ENCODE results near the gene RBSN. TPM values are rescaled to one million over a fixed set of nuclear protein-coding genes. Genes with fewer than 3 reads are reported as not detected.

Gene RBSN
- total and polyA plus RNA-seq, 2 of the 4 experiments (the other 2 are of a cell fraction): 8.7 to 33.7 TPM

Other genes with a start within 250 kb of the RBSN start
- 13.8 and 17.2 TPM in 2 replicates for gene NR2C2, start 151.6 kb downstream of the RBSN start, total RNA-seq (2012; rRNA removed)
- gene NR2C2, start 151.6 kb downstream of the RBSN start, polyA plus RNA-seq (2012; rRNA removed): 9.9 and 10.4 TPM in 2 replicates
- gene MRPS25, start 33.8 kb downstream of the RBSN start, total RNA-seq (2012; rRNA removed): 9.0 and 9.7 TPM in 2 replicates
- 20.3 and 20.8 TPM in 2 replicates for gene MRPS25, start 33.8 kb downstream of the RBSN start, polyA plus RNA-seq (2012; rRNA removed)
- 21.3 and 28.1 TPM in 2 replicates for gene CAPN7, start 107.1 kb upstream of the RBSN start, total RNA-seq (2012; rRNA removed)
- 13.2 and 14.5 TPM in 2 replicates for gene CAPN7, start 107.1 kb upstream of the RBSN start, polyA plus RNA-seq (2012; rRNA removed)
- 14.0 and 14.2 TPM in 2 replicates for gene SH3BP5, start 233.4 kb upstream of the RBSN start, total RNA-seq (2012; rRNA removed)
- gene SH3BP5, start 233.4 kb upstream of the RBSN start, polyA plus RNA-seq (2012; rRNA removed): 22.3 and 23.5 TPM in 2 replicates

Data from IMR-90 (cell line).